ENCODE results near the gene POU3F2. TPM values are rescaled to one million over a fixed set of nuclear protein-coding genes. Genes with fewer than 3 reads are reported as not detected.

POU3F2 gene
- total RNA-seq, 3 donors from 2014 or later (not counting 1 experiment from before 2014, with no cell fraction given), result not detected

- intact Hi-C loops (cut with micrococcal nuclease), result no loop called here
- Mint-ChIP-seq H3K4me1 (peaks cover 8 to 14% of the 10 kb centered on the region in 2 donors), H3K4me3 (no peak overlapping the region), H3K36me3 (no peaks in the 10 kb centered on the region), H3K27me3 (ENCODE audit: low read depth in 2 of 2) (peaks cover 76 to 90% of the 10 kb centered on the region in 2 donors), H3K27ac (no peak overlapping the region), H3K9me3 (peaks cover 0 to 2% of the 10 kb centered on the region in 2 donors)
- ATAC-seq, result no peak
- no peak overlapping the region for H3K27ac ChIP-seq (ENCODE audit: low read length)
- TF ChIP-seq, protein P1, sequence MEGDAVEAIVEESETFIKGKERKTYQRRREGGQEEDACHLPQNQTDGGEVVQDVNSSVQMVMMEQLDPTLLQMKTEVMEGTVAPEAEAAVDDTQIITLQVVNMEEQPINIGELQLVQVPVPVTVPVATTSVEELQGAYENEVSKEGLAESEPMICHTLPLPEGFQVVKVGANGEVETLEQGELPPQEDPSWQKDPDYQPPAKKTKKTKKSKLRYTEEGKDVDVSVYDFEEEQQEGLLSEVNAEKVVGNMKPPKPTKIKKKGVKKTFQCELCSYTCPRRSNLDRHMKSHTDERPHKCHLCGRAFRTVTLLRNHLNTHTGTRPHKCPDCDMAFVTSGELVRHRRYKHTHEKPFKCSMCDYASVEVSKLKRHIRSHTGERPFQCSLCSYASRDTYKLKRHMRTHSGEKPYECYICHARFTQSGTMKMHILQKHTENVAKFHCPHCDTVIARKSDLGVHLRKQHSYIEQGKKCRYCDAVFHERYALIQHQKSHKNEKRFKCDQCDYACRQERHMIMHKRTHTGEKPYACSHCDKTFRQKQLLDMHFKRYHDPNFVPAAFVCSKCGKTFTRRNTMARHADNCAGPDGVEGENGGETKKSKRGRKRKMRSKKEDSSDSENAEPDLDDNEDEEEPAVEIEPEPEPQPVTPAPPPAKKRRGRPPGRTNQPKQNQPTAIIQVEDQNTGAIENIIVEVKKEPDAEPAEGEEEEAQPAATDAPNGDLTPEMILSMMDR (IDR thresholded peaks at IDR 0.05), result no peak
- DNase-seq, result no peak
- no peaks in the 10 kb centered on the region for H3K4me1 ChIP-seq (ENCODE audit: control insufficient read depth, insufficient read depth, low read length)
- H3K27me3 ChIP-seq (ENCODE audit: control insufficient read depth, insufficient read depth, low read length), result peaks cover 54% of the 10 kb centered on the region
- no peak overlapping the region for H3K4me3 ChIP-seq (ENCODE audit: low read length)
- 5% methylated on average over 29 of the region's 32 CpGs for WGBS (ENCODE audit: insufficient coverage)
- H3K36me3 ChIP-seq (ENCODE audit: control insufficient read depth, insufficient read depth, low read length), result no peaks in the 10 kb centered on the region
- H3K9me3 ChIP-seq (ENCODE audit: control insufficient read depth, insufficient read depth, low read length), result peaks cover 2% of the 10 kb centered on the region
Measured at GRCh38 chr6:98824902-98825599, 9.3 kb upstream of the POU3F2 start.

- no peaks in the 10 kb centered on the region for H3K36me3 ChIP-seq (ENCODE audit: control insufficient read depth, insufficient read depth, low read length)
- 5% methylated on average over 19 of the region's 19 CpGs for WGBS (ENCODE audit: insufficient coverage)
- TF ChIP-seq, protein P1 (IDR thresholded peaks at IDR 0.05), result no peak
- ATAC-seq (no peak), DNase-seq (no peak)
- no peak overlapping the region for H3K4me3 Mint-ChIP-seq
- H3K4me1 ChIP-seq (ENCODE audit: control insufficient read depth, insufficient read depth, low read length), result no peaks in the 10 kb centered on the region
- intact Hi-C loops (cut with micrococcal nuclease), result no loop called here
- H3K4me3 ChIP-seq (ENCODE audit: low read length), result no peak overlapping the region
- H3K27me3 Mint-ChIP-seq (ENCODE audit: low read depth in 2 of 2), result peaks cover 78 to 94% of the 10 kb centered on the region in 2 donors
- no peak overlapping the region for H3K27ac ChIP-seq (ENCODE audit: low read length)
- peaks cover 0 to 2% of the 10 kb centered on the region in 2 donors for H3K9me3 Mint-ChIP-seq
- H3K4me1 Mint-ChIP-seq, result peaks cover 8 to 14% of the 10 kb centered on the region in 2 donors
- peaks cover 61% of the 10 kb centered on the region for H3K27me3 ChIP-seq (ENCODE audit: control insufficient read depth, insufficient read depth, low read length)
- peaks cover 2% of the 10 kb centered on the region for H3K9me3 ChIP-seq (ENCODE audit: control insufficient read depth, insufficient read depth, low read length)
- H3K36me3 Mint-ChIP-seq, result no peaks in the 10 kb centered on the region
- no peak overlapping the region for H3K27ac Mint-ChIP-seq
Measured at GRCh38 chr6:98825600-98826230, 8.7 kb upstream of the POU3F2 start.

GRCh38 chr6:98827295-98828159 is 6.8 kb upstream of the POU3F2 start:
- TF ChIP-seq, protein P1 (IDR thresholded peaks at IDR 0.05), result no peak
- Mint-ChIP-seq H3K4me3 (no peak overlapping the region), H3K9me3 (peaks cover 0 to 2% of the 10 kb centered on the region in 2 donors), H3K4me1 (peaks cover 16 to 30% of the 10 kb centered on the region in 2 donors), H3K36me3 (no peaks in the 10 kb centered on the region), H3K27me3 (ENCODE audit: low read depth in 2 of 2) (peaks cover 74 to 87% of the 10 kb centered on the region in 2 donors), H3K27ac (no peak overlapping the region)
- H3K9me3 ChIP-seq (ENCODE audit: control insufficient read depth, insufficient read depth, low read length), result peaks cover 2% of the 10 kb centered on the region
- intact Hi-C loops (cut with micrococcal nuclease), result no loop called here
- H3K4me3 ChIP-seq (ENCODE audit: low read length), result no peak overlapping the region
- H3K27ac ChIP-seq (ENCODE audit: low read length), result no peak overlapping the region
- DNase-seq (no peak), ATAC-seq (no peak)
- H3K27me3 ChIP-seq (ENCODE audit: control insufficient read depth, insufficient read depth, low read length), result peaks cover 71% of the 10 kb centered on the region
- H3K36me3 ChIP-seq (ENCODE audit: control insufficient read depth, insufficient read depth, low read length), result no peaks in the 10 kb centered on the region
- H3K4me1 ChIP-seq (ENCODE audit: control insufficient read depth, insufficient read depth, low read length), result peaks cover 13% of the 10 kb centered on the region
- 10% methylated on average over 38 of the region's 44 CpGs for WGBS (ENCODE audit: insufficient coverage)
